ENCODE measurements around the gene DRAM1. TPM values are rescaled to one million over a fixed set of nuclear protein-coding genes. Genes with fewer than 3 reads are reported as not detected.

DRAM1 gene
- total and polyA plus RNA-seq, 4 experiments from 2014 or later = 0.83 to 2.8 (median 2.5) TPM

GRCh38 chr12:101838628-101839323 lies 38.6 kb upstream of the DRAM1 start:
- no peak overlapping the region for H3K4me3 ChIP-seq (ENCODE audit: low read length in 2 of 2)
- H3K27me3 Mint-ChIP-seq = no peaks in the 10 kb centered on the region
- intact Hi-C loops (cut with micrococcal nuclease) = loop anchor here (1.0 to 2.0 kb wide), 4 partner anchors 7 to 424 kb away; no protein-coding TSS in a partner anchor

GRCh38 chr12:101839324-101840283 lies 37.8 kb upstream of the DRAM1 start:
- DNase-seq = peak; percentile 64 to 71 (median 67)
- Mint-ChIP-seq H3K27ac (peak overlapping the region in 3 of 7 donors; percentile 25 to 75 (median 30)), H3K4me3 (peak overlapping the region in 1 of 8 donors; percentile 10), H3K27me3 (no peaks in the 10 kb centered on the region), H3K36me3 (no peaks in the 10 kb centered on the region), H3K9me3 (no peaks in the 10 kb centered on the region), H3K4me1 (peaks cover 7 to 16% (median 12%) of the 10 kb centered on the region in 4 donors)
- Histone ChIP-seq H3K4me3 (ENCODE audit: low read length in 2 of 2) (no peak overlapping the region), H3K27ac (ENCODE audit: low read depth, low read length) (no peak overlapping the region), H3K9me3 (ENCODE audit: control insufficient read depth in 1 of 2, low read length in 2 of 2) (no peaks in the 10 kb centered on the region), H3K27me3 (ENCODE audit: insufficient read depth, low read length) (no peaks in the 10 kb centered on the region), H3K36me3 (ENCODE audit: insufficient read depth, low read length) (no peaks in the 10 kb centered on the region), H3K4me1 (ENCODE audit: insufficient read depth, low read length) (peaks cover 24% of the 10 kb centered on the region)
- ChIA-PET POLR2A (ENCODE audit: partially characterized antibody) (interaction anchor here (0.8 to 2.6 kb wide), 7 partner anchors 9 to 66 kb away, joined by 3 to 21 read pairs (median 6); partner anchors contain the start of genes DRAM1 and GNPTAB), CTCF (ENCODE audit: partially characterized antibody) (interaction anchor here (0.6 to 20.3 kb wide), 38 partner anchors 7 to 443 kb away, joined by 3 to 458 read pairs (median 5); partner anchors contain the start of genes ARL1 and GNPTAB)
- intact Hi-C loops (cut with micrococcal nuclease) = loop anchor here (1.0 to 2.0 kb wide), 4 partner anchors 8 to 425 kb away; no protein-coding TSS in a partner anchor

More at GRCh38 chr12:101838628-101839323, 38.6 kb upstream of the DRAM1 start:
- no peaks in the 10 kb centered on the region for H3K36me3 ChIP-seq (ENCODE audit: insufficient read depth, low read length)
- H3K27me3 ChIP-seq (ENCODE audit: insufficient read depth, low read length) = no peaks in the 10 kb centered on the region
- ChIA-PET CTCF (ENCODE audit: partially characterized antibody) (interaction anchor here (0.6 to 20.3 kb wide), 27 partner anchors 8 to 442 kb away, joined by 3 to 458 read pairs (median 6); partner anchors contain the start of genes ARL1 and GNPTAB), POLR2A (ENCODE audit: partially characterized antibody) (interaction anchor here (1.0 to 2.6 kb wide), 6 partner anchors 8 to 431 kb away, joined by 3 to 21 read pairs (median 6); partner anchors contain the start of genes ARL1, DRAM1 and GNPTAB)
- H3K27ac Mint-ChIP-seq = peak overlapping the region in 5 of 7 donors; percentile 52 to 86 (median 75)
- peaks cover 7 to 16% (median 12%) of the 10 kb centered on the region in 4 donors for H3K4me1 Mint-ChIP-seq
- no peaks in the 10 kb centered on the region for H3K9me3 Mint-ChIP-seq
- peak overlapping the region in 5 of 8 donors; percentile 4 to 76 (median 29) for H3K4me3 Mint-ChIP-seq
- H3K27ac ChIP-seq (ENCODE audit: low read depth, low read length) = no peak overlapping the region
- no peaks in the 10 kb centered on the region for H3K9me3 ChIP-seq (ENCODE audit: control insufficient read depth in 1 of 2, low read length in 2 of 2)
- H3K36me3 Mint-ChIP-seq = no peaks in the 10 kb centered on the region
- peak in 4 of 5 donors; percentile 32 to 58 (median 54) for DNase-seq
- peaks cover 24% of the 10 kb centered on the region for H3K4me1 ChIP-seq (ENCODE audit: insufficient read depth, low read length)

- intact Hi-C loops (cut with micrococcal nuclease) = no loop called here
- CTCF ChIA-PET (ENCODE audit: partially characterized antibody) = interaction anchor here (1.0 to 20.3 kb wide), 15 partner anchors 12 to 434 kb away, joined by 3 to 458 read pairs (median 10); partner anchors contain the start of genes ARL1 and GNPTAB
- no peaks in the 10 kb centered on the region for H3K27me3 ChIP-seq (ENCODE audit: insufficient read depth, low read length)
- H3K4me1 ChIP-seq (ENCODE audit: insufficient read depth, low read length) = peaks cover 24% of the 10 kb centered on the region
- Mint-ChIP-seq H3K27ac (no peak overlapping the region), H3K36me3 (no peaks in the 10 kb centered on the region), H3K27me3 (no peaks in the 10 kb centered on the region), H3K4me3 (no peak overlapping the region), H3K4me1 (peaks cover 7 to 16% (median 12%) of the 10 kb centered on the region in 4 donors), H3K9me3 (no peaks in the 10 kb centered on the region)
- no peak overlapping the region for H3K27ac ChIP-seq (ENCODE audit: low read depth, low read length)
- DNase-seq = no peak
- no peak overlapping the region for H3K4me3 ChIP-seq (ENCODE audit: low read length in 2 of 2)
- no peaks in the 10 kb centered on the region for H3K36me3 ChIP-seq (ENCODE audit: insufficient read depth, low read length)
- POLR2A ChIA-PET (ENCODE audit: partially characterized antibody) = interaction anchor here (1.4 to 1.8 kb wide), 2 partner anchors 10 to 67 kb away, joined by 3 to 13 read pairs; partner anchors contain the start of gene GNPTAB
- no peaks in the 10 kb centered on the region for H3K9me3 ChIP-seq (ENCODE audit: control insufficient read depth in 1 of 2, low read length in 2 of 2)
Observed at GRCh38 chr12:101841069-101841468, 36.3 kb upstream of the DRAM1 start.

- Mint-ChIP-seq H3K9me3 (no peaks in the 10 kb centered on the region), H3K36me3 (no peaks in the 10 kb centered on the region), H3K27me3 (no peaks in the 10 kb centered on the region), H3K4me1 (no peaks in the 10 kb centered on the region), H3K27ac (no peak overlapping the region), H3K4me3 (no peak overlapping the region)
- Histone ChIP-seq H3K27me3 (ENCODE audit: insufficient read depth, low read length) (no peaks in the 10 kb centered on the region), H3K27ac (ENCODE audit: low read depth, low read length) (no peak overlapping the region), H3K9me3 (ENCODE audit: control insufficient read depth in 1 of 2, low read length in 2 of 2) (no peaks in the 10 kb centered on the region), H3K4me3 (ENCODE audit: low read length in 2 of 2) (no peak overlapping the region), H3K4me1 (ENCODE audit: insufficient read depth, low read length) (no peaks in the 10 kb centered on the region), H3K36me3 (ENCODE audit: insufficient read depth, low read length) (no peaks in the 10 kb centered on the region)
- no peak for DNase-seq
- ChIA-PET POLR2A (ENCODE audit: partially characterized antibody) (interaction anchor here (0.6 kb wide), 1 partner anchor 443 kb away, joined by 3 read pairs; no protein-coding TSS in a partner anchor), CTCF (ENCODE audit: partially characterized antibody) (interaction anchor here (1.4 to 20.3 kb wide), 3 partner anchors 16 to 74 kb away, joined by 3 to 458 read pairs (median 115); partner anchors contain the start of gene GNPTAB)
- intact Hi-C loops (cut with micrococcal nuclease) = no loop called here
Observed at GRCh38 chr12:101845137-101845711, 32.2 kb upstream of the DRAM1 start.

- intact Hi-C loops (cut with micrococcal nuclease) = no loop called here
- CTCF ChIA-PET (ENCODE audit: partially characterized antibody) = interaction anchor here (0.6 to 1.4 kb wide), 2 partner anchors 9 to 1548 kb away, joined by 3 to 5 read pairs; no protein-coding TSS in a partner anchor
- no peaks in the 10 kb centered on the region for H3K4me1 Mint-ChIP-seq
Observed at GRCh38 chr12:101847325-101847724, 30.1 kb upstream of the DRAM1 start.

GRCh38 chr12:101850199-101850598 lies 27.2 kb upstream of the DRAM1 start:
- ChIA-PET POLR2A (ENCODE audit: partially characterized antibody) (no interaction called here), CTCF (ENCODE audit: partially characterized antibody) (no interaction called here)
- intact Hi-C loops (cut with micrococcal nuclease) = no loop called here
- H3K27me3 Mint-ChIP-seq = no peaks in the 10 kb centered on the region
- no peaks in the 10 kb centered on the region for H3K36me3 Mint-ChIP-seq
- H3K4me3 ChIP-seq (ENCODE audit: low read length in 2 of 2) = no peak overlapping the region
- H3K4me3 Mint-ChIP-seq = no peak overlapping the region
- H3K9me3 ChIP-seq (ENCODE audit: control insufficient read depth in 1 of 2, low read length in 2 of 2) = no peaks in the 10 kb centered on the region
- H3K4me1 ChIP-seq (ENCODE audit: insufficient read depth, low read length) = no peaks in the 10 kb centered on the region
- H3K27ac ChIP-seq (ENCODE audit: low read depth, low read length) = no peak overlapping the region
- H3K36me3 ChIP-seq (ENCODE audit: insufficient read depth, low read length) = no peaks in the 10 kb centered on the region
- DNase-seq = no peak
- no peaks in the 10 kb centered on the region for H3K4me1 Mint-ChIP-seq
- no peaks in the 10 kb centered on the region for H3K9me3 Mint-ChIP-seq
- H3K27me3 ChIP-seq (ENCODE audit: insufficient read depth, low read length) = no peaks in the 10 kb centered on the region
- H3K27ac Mint-ChIP-seq = no peak overlapping the region

More at GRCh38 chr12:101847325-101847724, 30.1 kb upstream of the DRAM1 start:
- H3K9me3 Mint-ChIP-seq = no peaks in the 10 kb centered on the region
- no peaks in the 10 kb centered on the region for H3K27me3 ChIP-seq (ENCODE audit: insufficient read depth, low read length)
- POLR2A ChIA-PET (ENCODE audit: partially characterized antibody) = no interaction called here
- no peaks in the 10 kb centered on the region for H3K9me3 ChIP-seq (ENCODE audit: control insufficient read depth in 1 of 2, low read length in 2 of 2)
- no peaks in the 10 kb centered on the region for H3K4me1 ChIP-seq (ENCODE audit: insufficient read depth, low read length)
- no peaks in the 10 kb centered on the region for H3K36me3 Mint-ChIP-seq
- no peak overlapping the region for H3K4me3 ChIP-seq (ENCODE audit: low read length in 2 of 2)
- H3K36me3 ChIP-seq (ENCODE audit: insufficient read depth, low read length) = no peaks in the 10 kb centered on the region
- no peak for DNase-seq
- H3K27ac Mint-ChIP-seq = no peak overlapping the region
- no peak overlapping the region for H3K27ac ChIP-seq (ENCODE audit: low read depth, low read length)
- H3K4me3 Mint-ChIP-seq = no peak overlapping the region
- H3K27me3 Mint-ChIP-seq = no peaks in the 10 kb centered on the region

All from CD4-positive, alpha-beta memory T cell (primary cell).